GM19239 (cell line): ENCODE measurements around the gene CCL23.
"Not testable (repeated sequence)": the region's sequence is repeated elsewhere in the genome, so short reads cannot be mapped to it uniquely, and the experiment has no call there.

Experiments
- DNase-seq: peaks from one replicate; pipeline ENCODE4 v3.0.0; 2011; ENCODE audit warnings: low spot score; ENCODE audit not compliant: insufficient read length
- FAIRE-seq: peaks from 2 replicates; lab custom pipeline; 2011; peaks lifted over from hg19 to GRCh38; lab: Jason Lieb, UNC

The CCL23 gene

DNA sequence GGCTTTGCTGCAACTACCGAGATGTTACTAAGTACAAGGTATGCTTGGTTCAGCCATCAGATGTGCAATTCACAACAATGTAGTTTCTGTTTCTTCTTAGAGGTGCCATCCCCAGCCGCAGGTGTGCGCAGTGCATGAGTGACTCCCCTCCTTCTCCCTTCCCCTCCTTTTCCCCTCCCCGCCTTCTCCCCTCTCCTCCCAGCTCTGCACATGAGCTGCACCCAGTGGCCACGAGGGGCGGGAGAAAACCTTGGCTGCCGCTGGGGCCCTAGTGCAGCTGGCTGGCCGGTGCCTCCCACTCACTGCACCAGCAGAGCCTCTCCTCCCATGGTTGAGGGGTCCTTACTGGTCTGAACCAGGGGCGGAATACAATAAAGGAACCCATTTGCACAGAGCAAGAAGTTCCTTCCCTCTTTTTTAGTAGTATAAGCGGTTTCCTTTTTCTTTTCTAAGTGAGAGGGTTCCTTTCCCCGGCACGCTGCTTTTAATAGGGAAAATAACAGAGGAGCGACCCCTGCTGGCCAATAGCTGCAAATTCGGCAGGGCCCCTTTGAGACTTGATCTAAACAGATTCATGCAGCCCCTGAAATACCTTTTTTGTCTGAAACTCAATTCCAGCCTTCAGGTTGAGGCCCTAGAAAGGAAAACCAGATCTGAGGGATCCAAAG is 8.6 kb downstream of the CCL23 start:
- FAIRE-seq (no peak), DNase-seq (no peak)

DNA sequence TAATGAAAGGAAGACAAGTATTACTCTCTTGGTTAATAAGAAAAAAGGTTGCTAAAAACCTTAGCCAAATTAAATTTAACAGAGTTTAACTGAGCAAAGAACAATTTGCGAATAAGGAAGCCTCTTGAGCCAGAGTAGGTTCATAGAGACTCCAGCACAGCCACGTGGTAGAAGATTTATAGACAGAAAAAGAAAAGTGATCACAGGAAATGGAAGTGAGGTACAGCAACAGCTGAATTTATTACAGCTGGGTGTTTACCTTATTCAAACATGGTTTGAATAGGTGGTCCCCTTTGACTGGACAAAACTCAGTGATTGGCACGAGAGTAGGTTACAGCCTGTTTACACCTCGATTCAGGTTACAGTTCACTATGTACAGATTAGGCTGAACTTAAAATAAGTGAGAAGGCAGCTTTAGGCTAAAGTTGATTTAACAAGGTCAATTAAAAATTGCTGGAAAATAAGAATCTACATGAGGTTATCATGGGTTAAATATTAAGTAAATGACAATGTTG is 13.1 kb downstream of the CCL23 start:
- DNase-seq (no peak), FAIRE-seq (no peak)

DNA sequence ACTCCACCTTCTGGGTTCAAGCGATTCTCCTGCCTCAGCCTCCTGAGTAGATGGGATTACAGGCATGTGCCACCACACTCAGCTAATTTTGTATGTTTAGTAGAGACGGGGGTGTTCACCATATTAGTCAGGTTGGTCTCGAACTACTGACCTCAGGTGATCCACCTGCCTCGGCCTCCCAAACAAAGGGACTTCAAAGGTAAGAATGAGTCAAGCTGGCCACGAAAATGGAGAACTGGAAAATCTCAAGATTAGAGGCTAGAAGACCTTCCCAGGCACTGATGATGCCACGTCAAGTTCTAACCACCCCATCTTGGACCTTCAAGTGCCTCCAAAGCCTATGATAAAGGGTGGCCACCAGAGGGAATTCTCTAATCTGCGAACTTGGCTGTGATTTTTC is 15.1 kb downstream of the CCL23 start:
- DNase-seq (no peak), FAIRE-seq (no peak)

DNA sequence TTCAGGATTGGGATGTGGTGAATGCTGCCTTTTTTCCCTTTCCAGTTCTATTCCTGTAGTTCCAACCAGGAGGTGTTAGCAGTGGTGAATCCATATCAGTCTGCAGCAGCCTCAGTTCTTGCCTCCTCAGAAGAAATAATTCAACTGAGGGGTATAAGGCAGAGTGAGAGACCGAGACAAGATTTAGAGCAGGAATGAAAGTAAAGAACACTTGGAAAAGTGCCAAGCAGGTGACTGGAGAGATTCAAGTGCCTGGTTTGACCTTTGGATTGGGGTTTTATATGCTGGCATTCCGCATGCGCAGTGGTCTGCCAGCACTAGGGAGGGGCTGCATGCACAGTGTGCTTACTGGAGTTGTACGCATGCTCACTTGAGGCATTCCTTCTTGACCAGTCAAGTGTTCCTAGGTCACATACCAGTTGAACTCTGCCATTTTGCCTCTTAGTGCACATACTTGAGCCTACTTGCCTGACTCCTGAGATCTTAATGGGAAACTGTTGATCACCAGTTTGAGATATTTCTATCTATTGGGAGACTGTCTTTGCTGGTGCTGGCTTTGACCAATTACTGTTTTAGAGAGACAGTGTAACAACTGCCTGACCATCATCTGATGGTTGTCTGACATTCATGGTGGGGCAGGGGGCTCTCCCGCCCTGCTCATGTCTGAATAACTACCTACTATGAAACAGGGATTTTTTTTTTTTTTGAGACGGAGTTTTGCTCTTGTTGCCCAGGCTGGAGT is 15.7 kb downstream of the CCL23 start:
- no peak for FAIRE-seq
- DNase-seq: no peak

DNA sequence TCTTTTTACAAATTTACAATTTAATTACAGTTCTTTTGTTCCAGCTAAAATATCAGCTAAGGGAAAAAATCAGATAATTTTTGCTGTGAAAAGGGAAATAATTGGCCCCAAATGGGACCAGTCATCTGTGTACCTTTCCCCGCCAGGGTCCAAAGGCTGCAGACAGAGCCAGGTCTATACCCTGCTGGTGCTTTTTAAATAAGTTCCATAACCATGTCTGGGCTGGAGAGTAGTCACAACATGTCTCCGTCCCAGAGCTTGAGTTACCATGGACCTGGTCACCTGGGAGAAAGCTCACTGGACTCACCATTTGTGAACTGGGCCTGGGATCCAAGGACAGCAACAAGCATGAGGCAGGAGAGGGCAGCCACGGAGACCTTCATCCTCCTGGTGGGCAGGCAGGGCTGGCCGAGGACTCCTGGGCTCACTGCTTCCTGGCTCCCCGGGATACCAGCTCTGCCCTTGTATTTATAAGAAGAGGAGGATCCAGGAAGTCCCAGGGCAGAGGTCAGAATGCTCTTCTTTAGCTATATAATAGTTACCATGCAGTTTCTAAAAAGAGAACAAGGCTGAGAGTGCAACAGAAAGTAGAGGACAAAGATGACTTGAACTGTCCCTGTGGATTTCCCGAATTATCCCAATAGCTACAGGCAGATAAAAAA is 16.5 kb downstream of the CCL23 start, which contains the start of gene CCL15:
Gene CCL15, minus strand, starts transcription at position 444 of the 662 bp plus-strand sequence. Its CDS starts 61 bp downstream, at position 383.
- FAIRE-seq (no peak), DNase-seq (no peak)

DNA sequence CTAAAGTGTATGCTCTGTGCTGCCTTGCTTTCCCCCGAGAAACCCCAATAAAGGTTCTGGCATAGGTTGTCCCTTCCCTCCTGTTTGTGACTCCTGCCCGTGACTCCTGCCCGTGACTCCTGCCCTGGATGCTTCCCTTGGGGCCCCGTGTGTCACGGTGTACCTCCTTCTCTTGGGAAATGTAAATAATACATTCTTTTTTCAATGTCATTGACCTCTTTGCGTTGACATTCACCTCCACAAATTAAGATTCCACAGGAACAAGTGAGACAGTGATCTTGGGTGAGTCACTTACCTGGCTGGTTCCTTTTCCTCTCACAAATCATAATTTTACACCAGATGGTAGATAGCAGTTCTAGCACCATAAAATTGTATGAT is 17.1 kb downstream of the CCL23 start:
- FAIRE-seq: no peak
- no peak for DNase-seq

DNA sequence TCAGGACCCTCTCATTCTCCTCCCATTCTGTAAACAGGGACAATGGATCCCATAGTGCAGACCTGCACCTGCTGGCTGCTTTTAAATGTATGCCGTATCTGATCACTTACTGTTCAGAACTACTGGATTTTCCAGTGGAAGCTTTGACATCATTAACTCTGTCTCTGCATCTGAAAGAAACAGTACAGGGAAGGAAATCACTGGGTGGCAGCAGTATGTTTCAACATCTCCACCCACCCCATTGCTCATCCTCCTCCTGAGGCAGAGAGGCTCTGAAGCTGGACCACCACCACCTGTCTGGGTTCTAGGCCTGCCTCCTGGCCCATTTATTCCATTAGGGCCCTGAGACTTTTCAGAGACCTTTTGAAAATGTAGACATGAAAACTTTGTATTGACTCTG is 19.0 kb downstream of the CCL23 start:
- DNase-seq (no peak), FAIRE-seq (no peak)

DNA sequence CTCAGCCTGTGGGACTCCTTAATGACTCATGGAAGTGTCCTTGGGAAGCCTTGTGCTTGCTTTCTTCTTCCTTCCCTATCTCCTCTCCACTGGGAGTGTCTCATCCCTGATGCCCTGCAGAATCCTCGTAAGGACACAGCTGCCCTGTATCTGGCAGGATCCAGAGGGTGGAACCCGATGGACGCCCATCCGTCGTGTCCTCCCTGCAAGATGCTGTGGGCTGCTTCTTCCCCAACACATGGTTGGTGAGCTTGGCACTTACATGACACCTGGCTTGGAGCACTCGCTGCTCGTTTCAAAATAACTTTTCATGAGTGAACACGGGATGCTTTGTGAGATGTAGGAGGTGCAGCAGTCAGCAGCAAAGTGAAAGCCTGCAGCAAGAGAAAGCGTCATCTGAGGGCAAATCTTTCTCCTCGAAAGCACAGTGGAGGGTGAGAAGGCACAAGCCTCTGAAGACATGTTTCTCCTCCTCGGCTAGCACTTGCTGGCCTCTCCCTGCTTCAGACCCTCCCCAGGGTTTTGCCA is 19.7 kb downstream of the CCL23 start:
- DNase-seq: no peak
- FAIRE-seq: no peak

DNA sequence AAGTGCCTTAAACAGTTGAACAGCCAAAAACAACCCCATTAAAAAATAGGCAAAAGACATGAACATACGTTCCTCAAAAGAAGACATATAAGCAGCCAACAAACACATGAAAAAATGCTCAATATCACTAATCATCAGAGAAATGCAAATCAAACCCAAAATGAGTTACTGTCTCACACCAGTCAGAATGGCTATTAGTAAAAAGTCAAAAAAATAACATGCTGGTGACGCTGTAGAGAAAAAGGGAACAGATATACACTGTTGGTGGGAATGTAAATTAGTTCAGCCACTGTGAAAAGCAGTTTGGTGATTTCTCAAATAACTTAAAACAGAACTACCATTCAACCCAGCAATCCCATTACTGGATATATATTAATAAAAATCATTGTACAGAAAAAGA is 22.4 kb downstream of the CCL23 start:
- DNase-seq, FAIRE-seq: not testable (repeated sequence)

DNA sequence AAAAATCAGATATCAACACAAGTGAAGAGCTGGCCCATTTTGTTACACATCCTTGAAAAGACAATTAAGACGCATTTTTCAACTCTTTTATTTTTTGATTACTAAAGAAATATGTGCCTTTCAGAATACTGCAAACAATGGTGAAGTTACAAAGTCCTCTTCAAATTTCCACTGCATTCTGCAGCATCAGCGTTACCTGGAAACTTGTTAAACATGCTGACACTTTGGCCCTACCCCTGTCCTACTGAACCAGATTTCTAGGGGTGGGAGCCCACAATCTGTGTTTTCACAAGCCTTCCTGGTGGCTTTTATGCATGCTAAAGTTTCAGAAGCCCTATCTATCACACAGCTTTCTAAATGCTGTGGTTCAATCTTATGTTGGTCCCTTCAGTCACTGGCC is 26.7 kb downstream of the CCL23 start:
- no peak for DNase-seq
- FAIRE-seq: no peak

DNA sequence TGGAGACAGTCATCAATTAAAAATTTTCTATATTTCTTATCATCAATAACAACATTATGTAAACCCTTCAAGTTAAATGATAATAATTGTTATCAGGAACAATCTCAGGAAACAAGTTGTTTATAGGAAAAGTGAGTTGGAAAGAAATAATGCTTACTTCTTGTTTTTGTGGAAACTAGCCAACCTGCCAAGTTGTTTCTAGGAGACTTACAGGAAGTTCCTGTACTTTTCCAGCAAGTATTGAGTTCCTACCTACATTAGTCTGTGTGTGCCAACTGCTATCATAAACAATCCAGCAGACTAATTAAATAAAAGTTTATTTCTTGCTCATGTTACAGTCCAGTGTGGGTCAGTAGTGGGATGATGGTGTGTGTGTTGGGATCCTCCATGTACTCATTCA is 29.6 kb downstream of the CCL23 start:
- DNase-seq (no peak), FAIRE-seq (no peak)

DNA sequence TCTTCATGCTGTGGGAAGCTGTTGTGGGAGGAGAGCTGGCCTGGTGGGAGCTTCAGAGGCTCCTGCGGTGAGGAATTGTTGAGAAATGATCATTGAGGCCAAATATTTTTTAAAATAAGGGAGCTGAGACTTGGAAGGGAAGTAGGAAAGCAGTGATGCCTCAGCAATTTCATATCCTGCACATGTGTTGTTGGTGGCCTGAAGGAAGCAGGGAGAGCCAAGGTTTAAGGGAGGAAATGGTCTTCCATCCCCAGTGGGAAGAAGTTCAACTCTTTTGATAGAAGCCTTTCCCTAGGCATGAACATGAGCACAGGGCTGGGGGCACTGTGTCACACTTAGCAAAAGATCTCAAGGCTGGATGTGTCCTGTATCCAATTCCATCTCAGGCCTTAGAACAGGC is 31.1 kb downstream of the CCL23 start, which contains the start of gene CCL14:
Gene CCL14, minus strand, starts transcription at position 87 of the 400 bp plus-strand sequence. Its CDS starts 80 bp downstream, at position 7.
- no peak for FAIRE-seq

DNA sequence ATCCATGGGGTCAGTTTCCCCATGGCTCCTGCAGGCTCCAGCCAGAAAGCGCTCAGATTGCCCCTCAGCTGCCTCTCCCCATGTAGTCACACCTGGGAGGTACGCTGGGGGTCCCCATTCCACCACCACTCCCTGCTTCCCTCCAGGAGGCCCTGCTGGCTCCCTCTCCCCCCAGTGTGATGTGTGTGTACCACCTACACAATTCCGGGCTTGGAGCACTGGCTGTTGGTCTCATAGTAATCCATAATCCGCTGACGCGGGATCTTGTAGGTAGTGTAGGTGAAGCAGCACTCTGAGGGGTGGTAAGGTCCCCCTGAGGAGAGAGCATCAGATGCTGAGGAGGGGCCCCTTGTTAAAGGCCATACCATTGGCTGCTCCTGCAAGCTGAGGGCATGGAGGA is 33.6 kb downstream of the CCL23 start:
- no peak for FAIRE-seq

More for the DNA sequence above, 31.1 kb downstream of the CCL23 start, which contains the start of gene CCL14:
- no peak for DNase-seq

DNA sequence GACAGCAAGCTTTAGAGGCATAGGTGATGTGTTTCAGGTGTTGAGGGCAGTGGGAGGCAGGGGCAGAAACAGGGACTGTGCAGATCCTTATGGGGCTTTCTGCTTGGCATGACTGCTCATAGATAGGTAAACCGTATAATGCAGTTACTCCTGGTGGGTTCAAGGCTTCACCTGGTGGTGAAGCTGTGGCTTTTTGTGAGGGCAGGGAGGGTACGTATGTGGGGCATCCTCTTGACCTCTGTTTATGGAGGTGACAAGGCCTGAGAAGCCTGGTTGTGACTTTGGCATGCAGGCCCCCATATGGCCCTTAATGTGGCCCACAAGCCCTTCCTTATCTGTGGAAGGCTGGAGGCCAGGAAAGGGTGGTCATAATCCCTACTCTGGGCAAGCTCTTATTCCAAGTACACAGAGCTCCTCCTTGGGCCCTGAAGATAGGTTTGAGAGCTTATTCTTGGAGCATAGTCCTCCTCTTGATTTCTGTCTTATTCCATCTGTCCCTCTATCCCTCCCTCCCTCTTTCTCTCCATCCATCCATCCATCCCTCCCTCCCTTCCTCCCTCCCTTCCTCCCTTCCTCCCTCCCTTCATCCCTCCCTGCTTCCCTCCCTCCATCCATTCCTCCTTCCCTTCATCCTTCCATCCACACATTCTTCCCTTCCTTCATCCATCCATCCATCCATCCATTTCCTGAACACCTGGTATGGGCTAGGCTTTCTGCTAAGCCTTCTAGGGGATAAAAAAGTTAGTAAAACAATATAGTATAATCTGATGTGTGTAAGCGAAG is 35.2 kb downstream of the CCL23 start:
- DNase-seq (no peak), FAIRE-seq (no peak)

More for the DNA sequence above, 33.6 kb downstream of the CCL23 start:
- DNase-seq: no peak

DNA sequence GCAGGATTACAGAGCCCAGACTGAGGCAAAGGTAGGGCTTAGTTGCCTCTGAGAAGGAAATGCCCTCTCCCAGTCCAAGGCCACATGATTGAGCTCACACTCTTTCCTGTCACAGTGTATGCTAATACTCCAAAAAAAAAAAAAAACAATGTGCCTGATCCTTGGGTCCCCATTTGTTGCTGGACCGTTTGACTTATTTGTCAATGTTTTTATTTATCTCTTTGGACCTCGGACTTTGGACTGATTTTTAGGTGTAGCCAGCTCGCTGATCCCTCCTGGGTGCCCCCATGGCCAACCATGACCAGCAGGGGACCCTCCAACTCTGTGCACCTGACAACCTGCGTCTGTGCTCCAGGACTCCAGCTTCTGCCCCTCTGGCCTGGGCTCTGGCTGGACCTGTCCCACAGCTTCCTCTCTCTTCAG is 35.9 kb downstream of the CCL23 start:
- DNase-seq (no peak), FAIRE-seq (no peak)

DNA sequence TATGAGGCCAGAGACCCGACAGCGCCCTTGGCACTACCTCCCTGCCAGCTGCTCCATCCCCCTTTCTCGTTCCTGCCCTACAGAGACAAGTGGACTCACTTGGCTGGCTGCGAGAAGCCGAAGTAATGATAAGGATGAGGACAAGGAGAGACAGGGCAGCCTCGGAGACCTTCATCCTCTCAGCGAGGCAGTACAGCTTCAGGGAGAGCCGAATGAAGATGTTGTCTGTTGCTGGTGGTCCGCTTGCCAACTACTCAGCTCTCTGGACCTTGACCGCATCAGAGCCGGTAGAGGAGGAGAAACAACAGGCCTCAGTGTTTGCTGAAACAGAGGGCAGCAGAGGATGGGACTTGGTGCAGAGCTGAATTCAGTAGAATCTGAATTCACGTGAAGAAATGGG is 36.5 kb downstream of the CCL23 start, which contains the start of gene CCL16:
Gene CCL16, minus strand, starts transcription at position 252 of the 400 bp plus-strand sequence. Its CDS starts 77 bp downstream, at position 175.
- FAIRE-seq: no peak
- DNase-seq: no peak

DNA sequence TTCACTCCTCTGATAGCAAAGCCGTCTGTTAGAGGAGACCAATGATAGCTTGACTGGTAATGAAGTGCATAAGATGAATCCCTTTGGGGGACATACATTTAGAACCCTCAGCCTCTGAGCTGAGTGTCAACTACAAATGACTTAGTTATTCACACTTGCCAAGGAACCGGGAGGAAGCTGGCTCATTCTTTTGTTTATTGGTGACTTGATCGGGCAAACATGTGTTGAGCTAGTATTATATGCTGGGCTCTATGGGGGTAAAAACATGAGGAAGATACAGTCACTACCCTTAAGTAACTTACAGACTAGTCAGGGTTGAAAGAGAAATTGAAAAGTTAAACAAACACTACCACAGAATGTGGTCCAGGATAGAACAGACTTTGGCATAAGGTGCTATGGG is 39.4 kb downstream of the CCL23 start:
- no peak for DNase-seq
- FAIRE-seq: no peak

DNA sequence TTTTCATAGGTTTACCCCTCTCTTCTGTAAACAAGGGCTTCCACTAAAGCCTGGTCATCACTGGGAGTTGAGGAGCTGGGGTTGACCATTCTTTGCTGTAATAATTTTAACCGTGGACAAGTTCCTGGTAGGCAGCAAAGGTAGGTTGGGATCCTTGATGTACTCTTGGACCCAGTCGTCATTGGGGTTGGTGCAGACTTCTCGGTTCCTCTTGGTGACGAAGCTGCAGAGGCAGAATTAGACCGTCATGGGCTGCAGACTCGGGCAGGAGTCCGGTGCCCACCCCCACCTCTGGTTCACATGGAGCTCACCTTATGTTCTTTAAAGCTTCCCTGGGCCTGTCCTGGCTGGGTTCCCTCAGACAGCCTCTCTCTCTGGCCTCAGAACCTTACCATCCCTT is 40.3 kb downstream of the CCL23 start:
- DNase-seq: no peak
- FAIRE-seq: no peak

DNA sequence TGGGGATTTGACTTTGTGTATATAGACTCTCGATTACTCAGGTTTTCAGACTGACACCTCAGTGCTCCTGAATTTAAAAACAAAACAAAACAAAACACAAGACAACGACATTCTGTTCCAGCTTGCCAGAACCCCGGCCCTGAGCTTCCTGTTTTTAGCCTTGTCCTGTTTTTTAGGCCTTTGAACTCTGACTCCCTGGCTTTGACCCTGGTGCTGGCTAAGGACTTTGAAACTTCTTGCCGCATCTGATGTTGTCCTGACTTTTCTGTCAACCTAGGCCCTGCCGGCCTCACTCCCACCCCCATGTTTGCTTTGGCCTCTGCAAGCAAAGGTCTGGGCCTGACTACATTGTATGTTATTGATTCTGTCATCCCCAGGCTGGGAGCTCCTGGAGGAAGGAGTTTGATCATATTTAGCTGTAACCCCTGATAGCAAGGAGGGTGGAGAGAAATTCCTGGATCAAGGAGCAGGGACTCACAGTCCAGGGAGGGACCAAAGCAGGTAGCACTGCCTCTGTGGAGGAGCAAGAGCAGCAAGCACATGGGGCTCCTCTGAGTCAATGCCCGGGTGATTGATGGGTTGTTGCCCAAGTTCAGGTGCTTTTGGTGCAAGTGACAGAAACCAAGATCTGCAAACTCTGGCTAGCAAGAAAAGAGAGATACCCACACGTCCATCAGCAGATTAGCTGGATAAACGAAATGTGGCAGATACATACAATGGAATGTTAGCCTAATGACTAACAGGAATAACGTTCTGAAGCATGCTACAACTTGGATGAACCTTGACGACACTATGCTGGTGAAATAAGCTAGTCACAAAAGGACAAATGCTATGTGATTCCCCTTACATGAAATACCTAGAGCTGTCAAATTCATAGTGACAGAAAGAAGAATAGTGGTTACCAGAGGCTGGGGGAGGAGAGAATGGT is 44.2 kb downstream of the CCL23 start:
- FAIRE-seq (no peak), DNase-seq (no peak)
